Stimulated activated naive CD4-positive, alpha-beta T cell treated with Interleukin-2 at 50 U/mL for 16 hours (primary cell): ENCODE results near the gene MPRIP.

Experiments
- DNase-seq: peaks from one replicate; lab custom pipeline; 2025; lab: John Stamatoyannopoulos, UW

The MPRIP gene

GRCh38 chr17:17214646-17215436 is 172.6 kb downstream of the MPRIP start:
- no peak for DNase-seq

- no peak for DNase-seq
These were observed 173.3 kb downstream of the MPRIP start for GRCh38 chr17:17215575-17215974.

GRCh38 chr17:17216236-17216635 is 174.0 kb downstream of the MPRIP start:
- DNase-seq, result no peak

- no peak for DNase-seq
These were observed 174.5 kb downstream of the MPRIP start for GRCh38 chr17:17216776-17217175.

GRCh38 chr17:17217995-17218394 is 175.7 kb downstream of the MPRIP start:
- no peak for DNase-seq

GRCh38 chr17:17220529-17220928 is 178.3 kb downstream of the MPRIP start:
- DNase-seq, result no peak

GRCh38 chr17:17221329-17221728 is 179.1 kb downstream of the MPRIP start:
- DNase-seq, result no peak

- no peak for DNase-seq
These were observed 181.5 kb downstream of the MPRIP start for GRCh38 chr17:17223736-17224135.

GRCh38 chr17:17224137-17224536 is 181.9 kb downstream of the MPRIP start:
- DNase-seq, result no peak

GRCh38 chr17:17225901-17226300 is 183.6 kb downstream of the MPRIP start:
- DNase-seq, result no peak

- DNase-seq, result no peak
These were observed 184.4 kb downstream of the MPRIP start for GRCh38 chr17:17226451-17227265.

GRCh38 chr17:17227608-17228520 is 185.6 kb downstream of the MPRIP start:
- no peak for DNase-seq

GRCh38 chr17:17228521-17229279 is 186.4 kb downstream of the MPRIP start:
- no peak for DNase-seq

- no peak for DNase-seq
These were observed 187.4 kb downstream of the MPRIP start for GRCh38 chr17:17229416-17230384.

- DNase-seq, result no peak
These were observed 189.5 kb downstream of the MPRIP start for GRCh38 chr17:17231621-17232302.

- DNase-seq, result no peak
These were observed 190.0 kb downstream of the MPRIP start for GRCh38 chr17:17232303-17232621.

- DNase-seq, result no peak
These were observed 193.2 kb downstream of the MPRIP start for GRCh38 chr17:17235212-17236174.

GRCh38 chr17:17236295-17237025 is 194.2 kb downstream of the MPRIP start:
- no peak for DNase-seq
